HepG2 (cell line): ENCODE data around the gene PTPRN. TPM values are rescaled to one million over a fixed set of nuclear protein-coding genes. Genes with fewer than 3 reads are reported as not detected.

Experiments used
- CREM ChIP-seq, 2 experiments: sonication (generic) in 1 of 2; formaldehyde crosslinking in 1 of 2; IDR thresholded peaks; 2 replicates each; pipeline versions ENCODE4 v1.4.0 to v1.6.1; 2016 to 2020; ENCODE audit warnings: antibody characterized with exemption in 1 of 2, mild to moderate bottlenecking in 1 of 2, missing genetic modification reagents in 1 of 2
- FLYWCH1 ChIP-seq: sonication (generic); formaldehyde crosslinking; IDR thresholded peaks from 2 replicates; pipeline ENCODE4 v1.8.1; 2023; ENCODE audit warnings: mild to moderate bottlenecking, missing genetic modification reagents
- HES4 ChIP-seq: sonication (generic); formaldehyde crosslinking; IDR thresholded peaks from 2 replicates; pipeline ENCODE4 v1.9.0; 2021; ENCODE audit warnings: mild to moderate bottlenecking, missing genetic modification reagents, borderline replicate concordance
- HNRNPL ChIP-seq: fragments of 200-400 bp; formaldehyde crosslinking; IDR thresholded peaks from 2 replicates; pipeline ENCODE4 v1.6.1; 2017; ENCODE audit warnings: mild to moderate bottlenecking, low read depth, low read length
- KMT2B ChIP-seq: IDR thresholded peaks from 2 replicates; pipeline ENCODE4 v1.6.1; 2016; ENCODE audit warnings: missing genetic modification reagents, missing compliant biosample characterization
- SALL1 ChIP-seq: sonication (generic); formaldehyde crosslinking; IDR thresholded peaks from 2 replicates; pipeline ENCODE4 v1.8.0; 2022; ENCODE audit warnings: mild to moderate bottlenecking, missing genetic modification reagents
- SIX1 ChIP-seq: sonication (generic); formaldehyde crosslinking; IDR thresholded peaks from 2 replicates; pipeline ENCODE4 v1.4.0; 2020; ENCODE audit warnings: missing genetic modification reagents, borderline replicate concordance
- ZEB1 ChIP-seq: IDR thresholded peaks from 2 replicates; pipeline ENCODE4 v1.6.1; 2012; ENCODE audit warnings: mild to moderate bottlenecking, low read depth, inconsistent platforms; ENCODE audit not compliant: insufficient replicate concordance
- ZKSCAN1 ChIP-seq: fragments of 150-350 bp; IDR thresholded peaks from 2 replicates; pipeline ENCODE4 v1.6.1; 2014; ENCODE audit warnings: low read length
- ZNF430 ChIP-seq: sonication (generic); formaldehyde crosslinking; IDR thresholded peaks from 2 replicates; pipeline ENCODE4 v1.9.0; 2021; ENCODE audit warnings: mild to moderate bottlenecking, missing genetic modification reagents
- ZSCAN12 ChIP-seq: sonication (generic); formaldehyde crosslinking; IDR thresholded peaks from 2 replicates; pipeline ENCODE4 v1.9.0; 2021; ENCODE audit warnings: mild to moderate bottlenecking, missing genetic modification reagents
- polyA plus RNA-seq, 8 experiments: library from polyadenylated mRNA; depleted of rRNA in 3 of 8; stranded (reverse) in 7 of 8; unstranded in 1 of 8; fragments of >200 nt; fragmentation: Illumina TruSeq in 4 of 8; extraction: Trizol in 4 of 8; gene quantifications; 2 replicates each; pipeline versions ENCODE4 v1.2.1 to v1.2.3, GENCODE V29; 2011 to 2016; ENCODE audit warnings: low read depth in 4 of 8, missing spikeins in 1 of 8, mixed read lengths in 1 of 8; ENCODE audit not compliant: insufficient read depth in 1 of 8
- total RNA-seq, 5 experiments: library from RNA; depleted of rRNA; stranded (reverse); fragments of >200 nt; fragmentation: Illumina TruSeq; extraction: Trizol; gene quantifications; 2 replicates each; pipeline ENCODE4 v1.2.3, GENCODE V29; 2016; ENCODE audit warnings: low read depth in 1 of 5
- TF ChIP-seq, protein P1 (sequence below): sonication (generic); formaldehyde crosslinking; IDR thresholded peaks from one replicate; pipeline ENCODE4 v1.5.1; 2020; ENCODE audit warnings: mild to moderate bottlenecking, missing genetic modification reagents; ENCODE audit errors: not compliant biosample characterization
- TF ChIP-seq, protein P2 (sequence below): sonication (generic); formaldehyde crosslinking; IDR thresholded peaks from 2 replicates; pipeline ENCODE4 v1.4.0; 2020; ENCODE audit warnings: mild to moderate bottlenecking, missing genetic modification reagents
- TF ChIP-seq, protein P3 (sequence below): sonication (generic); IDR thresholded peaks from 2 replicates; pipeline ENCODE4 v1.6.1; 2016; ENCODE audit warnings: low read depth, borderline replicate concordance
- TF ChIP-seq, protein P4 (sequence below): sonication (generic); formaldehyde crosslinking; IDR thresholded peaks from 2 replicates; pipeline ENCODE4 v1.4.0; 2020; ENCODE audit warnings: missing genetic modification reagents, low read depth, mild to moderate bottlenecking, borderline replicate concordance

PTPRN gene
- total and polyA plus RNA-seq, 2 of the 13 experiments (the other 11 are each of a cell fraction or from before 2014, with no cell fraction given) = 0.26 TPM; not detected in 1

DNA sequence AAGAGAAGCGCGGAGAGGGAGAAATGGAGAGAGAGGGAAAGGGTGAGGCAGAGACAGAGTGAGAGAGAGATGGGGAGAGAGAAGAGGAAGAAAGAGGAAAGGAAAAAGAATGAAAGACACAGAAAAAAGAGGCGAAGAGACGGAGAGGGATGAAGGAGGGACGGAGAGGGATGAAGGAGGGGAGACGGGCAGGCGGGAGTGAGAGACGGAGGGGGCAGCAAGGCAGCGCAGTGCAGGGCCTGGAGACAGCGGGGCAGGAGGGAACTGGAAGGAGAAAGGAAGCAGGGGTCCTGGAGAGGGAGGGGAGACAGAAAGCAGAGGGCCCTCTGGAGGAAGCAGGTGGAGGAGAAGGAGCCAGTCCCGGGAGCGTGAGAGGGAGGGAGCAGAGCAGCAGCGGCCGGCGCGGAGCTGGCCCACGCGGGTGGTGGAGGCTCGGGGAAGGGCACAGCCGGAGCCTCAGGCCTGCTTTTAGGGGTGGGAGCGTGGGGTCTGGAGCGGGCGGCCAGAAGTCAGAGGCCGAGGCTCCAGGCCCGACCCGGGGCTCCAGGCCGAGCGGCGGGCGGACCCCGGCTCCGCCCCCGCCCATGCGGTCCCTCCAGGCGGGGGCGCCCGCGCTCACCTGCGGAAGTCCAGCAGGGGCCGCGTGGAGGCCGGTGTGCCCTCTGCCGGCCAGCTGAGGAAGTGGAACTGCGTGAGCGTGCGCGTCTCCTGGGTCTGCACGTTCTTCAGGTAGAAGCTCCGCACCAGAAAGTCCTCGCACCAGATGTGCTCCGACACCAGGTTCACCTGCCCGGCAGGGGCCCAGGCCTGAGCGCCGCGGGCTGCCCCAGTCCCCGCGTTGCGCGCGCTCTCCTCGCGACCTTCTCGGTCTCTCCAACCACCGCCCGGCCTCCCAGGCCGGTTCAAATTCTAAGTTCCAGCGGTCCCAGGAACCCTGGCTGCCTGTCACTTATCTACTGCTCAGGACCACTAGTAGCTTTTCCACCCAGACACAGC is 14.5 kb downstream of the PTPRN start (continued):
- TF ChIP-seq, protein P1, sequence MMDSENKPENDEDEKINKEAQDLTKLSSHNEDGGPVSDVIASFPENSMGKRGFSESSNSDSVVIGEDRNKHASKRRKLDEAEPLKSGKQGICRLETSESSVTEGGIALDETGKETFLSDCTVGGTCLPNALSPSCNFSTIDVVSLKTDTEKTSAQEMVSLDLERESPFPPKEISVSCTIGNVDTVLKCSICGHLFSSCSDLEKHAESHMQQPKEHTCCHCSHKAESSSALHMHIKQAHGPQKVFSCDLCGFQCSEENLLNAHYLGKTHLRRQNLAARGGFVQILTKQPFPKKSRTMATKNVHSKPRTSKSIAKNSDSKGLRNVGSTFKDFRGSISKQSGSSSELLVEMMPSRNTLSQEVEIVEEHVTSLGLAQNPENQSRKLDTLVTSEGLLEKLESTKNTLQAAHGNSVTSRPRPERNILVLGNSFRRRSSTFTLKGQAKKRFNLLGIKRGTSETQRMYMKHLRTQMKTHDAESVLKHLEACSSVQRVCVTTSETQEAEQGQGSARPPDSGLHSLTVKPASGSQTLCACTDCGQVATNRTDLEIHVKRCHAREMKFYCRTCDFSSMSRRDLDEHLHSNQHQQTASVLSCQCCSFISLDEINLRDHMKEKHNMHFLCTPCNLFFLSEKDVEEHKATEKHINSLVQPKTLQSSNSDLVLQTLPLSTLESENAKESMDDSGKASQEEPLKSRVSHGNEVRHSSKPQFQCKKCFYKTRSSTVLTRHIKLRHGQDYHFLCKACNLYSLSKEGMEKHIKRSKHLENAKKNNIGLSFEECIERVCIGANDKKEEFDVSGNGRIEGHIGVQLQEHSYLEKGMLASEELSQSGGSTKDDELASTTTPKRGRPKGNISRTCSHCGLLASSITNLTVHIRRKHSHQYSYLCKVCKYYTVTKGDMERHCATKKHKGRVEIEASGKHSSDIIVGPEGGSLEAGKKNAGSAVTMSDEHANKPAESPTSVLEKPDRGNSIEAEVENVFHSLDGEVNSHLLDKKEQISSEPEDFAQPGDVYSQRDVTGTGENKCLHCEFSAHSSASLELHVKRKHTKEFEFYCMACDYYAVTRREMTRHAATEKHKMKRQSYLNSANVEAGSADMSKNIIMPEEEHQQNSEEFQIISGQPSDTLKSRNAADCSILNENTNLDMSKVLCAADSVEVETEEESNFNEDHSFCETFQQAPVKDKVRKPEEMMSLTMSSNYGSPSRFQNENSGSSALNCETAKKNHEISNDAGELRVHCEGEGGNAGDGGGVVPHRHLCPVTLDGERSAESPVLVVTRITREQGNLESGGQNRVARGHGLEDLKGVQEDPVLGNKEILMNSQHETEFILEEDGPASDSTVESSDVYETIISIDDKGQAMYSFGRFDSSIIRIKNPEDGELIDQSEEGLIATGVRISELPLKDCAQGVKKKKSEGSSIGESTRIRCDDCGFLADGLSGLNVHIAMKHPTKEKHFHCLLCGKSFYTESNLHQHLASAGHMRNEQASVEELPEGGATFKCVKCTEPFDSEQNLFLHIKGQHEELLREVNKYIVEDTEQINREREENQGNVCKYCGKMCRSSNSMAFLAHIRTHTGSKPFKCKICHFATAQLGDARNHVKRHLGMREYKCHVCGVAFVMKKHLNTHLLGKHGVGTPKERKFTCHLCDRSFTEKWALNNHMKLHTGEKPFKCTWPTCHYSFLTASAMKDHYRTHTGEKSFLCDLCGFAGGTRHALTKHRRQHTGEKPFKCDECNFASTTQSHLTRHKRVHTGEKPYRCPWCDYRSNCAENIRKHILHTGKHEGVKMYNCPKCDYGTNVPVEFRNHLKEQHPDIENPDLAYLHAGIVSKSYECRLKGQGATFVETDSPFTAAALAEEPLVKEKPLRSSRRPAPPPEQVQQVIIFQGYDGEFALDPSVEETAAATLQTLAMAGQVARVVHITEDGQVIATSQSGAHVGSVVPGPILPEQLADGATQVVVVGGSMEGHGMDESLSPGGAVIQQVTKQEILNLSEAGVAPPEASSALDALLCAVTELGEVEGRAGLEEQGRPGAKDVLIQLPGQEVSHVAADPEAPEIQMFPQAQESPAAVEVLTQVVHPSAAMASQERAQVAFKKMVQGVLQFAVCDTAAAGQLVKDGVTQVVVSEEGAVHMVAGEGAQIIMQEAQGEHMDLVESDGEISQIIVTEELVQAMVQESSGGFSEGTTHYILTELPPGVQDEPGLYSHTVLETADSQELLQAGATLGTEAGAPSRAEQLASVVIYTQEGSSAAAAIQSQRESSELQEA (CRISPR knock-in tag) = no peak
- TF ChIP-seq ZEB1 = peak; percentile 86
- TF ChIP-seq, protein P2, sequence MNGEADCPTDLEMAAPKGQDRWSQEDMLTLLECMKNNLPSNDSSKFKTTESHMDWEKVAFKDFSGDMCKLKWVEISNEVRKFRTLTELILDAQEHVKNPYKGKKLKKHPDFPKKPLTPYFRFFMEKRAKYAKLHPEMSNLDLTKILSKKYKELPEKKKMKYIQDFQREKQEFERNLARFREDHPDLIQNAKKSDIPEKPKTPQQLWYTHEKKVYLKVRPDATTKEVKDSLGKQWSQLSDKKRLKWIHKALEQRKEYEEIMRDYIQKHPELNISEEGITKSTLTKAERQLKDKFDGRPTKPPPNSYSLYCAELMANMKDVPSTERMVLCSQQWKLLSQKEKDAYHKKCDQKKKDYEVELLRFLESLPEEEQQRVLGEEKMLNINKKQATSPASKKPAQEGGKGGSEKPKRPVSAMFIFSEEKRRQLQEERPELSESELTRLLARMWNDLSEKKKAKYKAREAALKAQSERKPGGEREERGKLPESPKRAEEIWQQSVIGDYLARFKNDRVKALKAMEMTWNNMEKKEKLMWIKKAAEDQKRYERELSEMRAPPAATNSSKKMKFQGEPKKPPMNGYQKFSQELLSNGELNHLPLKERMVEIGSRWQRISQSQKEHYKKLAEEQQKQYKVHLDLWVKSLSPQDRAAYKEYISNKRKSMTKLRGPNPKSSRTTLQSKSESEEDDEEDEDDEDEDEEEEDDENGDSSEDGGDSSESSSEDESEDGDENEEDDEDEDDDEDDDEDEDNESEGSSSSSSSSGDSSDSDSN (CRISPR knock-in tag) = peak; percentile 91
- TF ChIP-seq SIX1 (CRISPR knock-in tag) = no peak
- peak; percentile 78; the same call in 1 of the 2 replicates for TF ChIP-seq FLYWCH1 (CRISPR knock-in tag)
- peak; percentile 92; the same call in 1 of the 2 replicates for TF ChIP-seq ZSCAN12
- TF ChIP-seq, protein P3, sequence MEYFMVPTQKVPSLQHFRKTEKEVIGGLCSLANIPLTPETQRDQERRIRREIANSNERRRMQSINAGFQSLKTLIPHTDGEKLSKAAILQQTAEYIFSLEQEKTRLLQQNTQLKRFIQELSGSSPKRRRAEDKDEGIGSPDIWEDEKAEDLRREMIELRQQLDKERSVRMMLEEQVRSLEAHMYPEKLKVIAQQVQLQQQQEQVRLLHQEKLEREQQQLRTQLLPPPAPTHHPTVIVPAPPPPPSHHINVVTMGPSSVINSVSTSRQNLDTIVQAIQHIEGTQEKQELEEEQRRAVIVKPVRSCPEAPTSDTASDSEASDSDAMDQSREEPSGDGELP = peak; percentile 71
- 0 out of 2 replicates have a peak, but pooled peaks have one; percentile 29 for TF ChIP-seq ZNF430
- TF ChIP-seq HES4 (CRISPR knock-in tag) = peak; percentile 44; the same call in 1 of the 2 replicates
- TF ChIP-seq ZKSCAN1 = peak; percentile 57; the same call in 1 of the 2 replicates
- TF ChIP-seq SALL1 (CRISPR knock-in tag) = peak; percentile 94
- 0 out of 2 replicates have a peak, but pooled peaks have one; percentile 27 for TF ChIP-seq HNRNPL
- TF ChIP-seq KMT2B (CRISPR knock-in tag) = peak; percentile 40; the same call in 1 of the 2 replicates
- TF ChIP-seq, protein P4, sequence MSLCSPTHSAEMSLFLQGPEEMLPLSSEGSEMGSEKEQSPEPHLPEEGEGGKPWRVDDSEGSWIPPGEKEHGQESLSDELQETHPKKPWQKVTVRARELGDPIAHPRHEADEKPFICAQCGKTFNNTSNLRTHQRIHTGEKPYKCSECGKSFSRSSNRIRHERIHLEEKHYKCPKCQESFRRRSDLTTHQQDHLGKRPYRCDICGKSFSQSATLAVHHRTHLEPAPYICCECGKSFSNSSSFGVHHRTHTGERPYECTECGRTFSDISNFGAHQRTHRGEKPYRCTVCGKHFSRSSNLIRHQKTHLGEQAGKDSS = peak; percentile 98; the same call in 1 of the 2 replicates
- no peak for TF ChIP-seq CREM (IDR thresholded peaks at IDR 0.05)
- no peak for TF ChIP-seq CREM (CRISPR knock-in tag; IDR thresholded peaks at IDR 0.05)
